Measurements from ENCODE around the gene WIPI1. TPM values are rescaled to one million over a fixed set of nuclear protein-coding genes. Genes with fewer than 3 reads are reported as not detected.
A peak's percentile ranks its signal among the peaks of the same experiment; 100 is the strongest.
"Not testable (repeated sequence)": the region's sequence is repeated elsewhere in the genome, so short reads cannot be mapped to it uniquely, and the experiment has no call there.

WIPI1 gene
- 19.4 and 35.3 TPM in 2 replicates for total RNA-seq (2014; rRNA removed; shearing (Covaris generic))

GRCh38 chr17:68457168-68457538 lies at the start of gene WIPI1:
TSS of gene WIPI1 (minus strand) at chr17:68457496. CDS start at chr17:68457421, 75 bp downstream.
- in situ Hi-C loops (cut with HindIII; ENCODE audit: low sequenced_read_pairs): no loop called here
- no peak for DNase-seq (ENCODE audit: low spot score)

GRCh38 chr17:68505951-68506350 lies 48.7 kb upstream of the WIPI1 start:
- in situ Hi-C loops (cut with HindIII; ENCODE audit: low sequenced_read_pairs): no loop called here
- no peak for DNase-seq (ENCODE audit: low spot score)

GRCh38 chr17:68501074-68501473 lies 43.8 kb upstream of the WIPI1 start:
- in situ Hi-C loops (cut with HindIII; ENCODE audit: low sequenced_read_pairs): no loop called here
- DNase-seq (ENCODE audit: low spot score): no peak

- DNase-seq (ENCODE audit: low spot score): no peak
- in situ Hi-C loops (cut with HindIII; ENCODE audit: low sequenced_read_pairs): no loop called here
Measured at GRCh38 chr17:68499587-68499986, 42.3 kb upstream of the WIPI1 start.

- no peak for DNase-seq (ENCODE audit: low spot score)
- in situ Hi-C loops (cut with HindIII; ENCODE audit: low sequenced_read_pairs): no loop called here
Measured at GRCh38 chr17:68498479-68499326, 41.4 kb upstream of the WIPI1 start.

- no peak for DNase-seq (ENCODE audit: low spot score)
- in situ Hi-C loops (cut with HindIII; ENCODE audit: low sequenced_read_pairs): no loop called here
Measured at GRCh38 chr17:68497885-68498319, 40.6 kb upstream of the WIPI1 start.

- in situ Hi-C loops (cut with HindIII; ENCODE audit: low sequenced_read_pairs): no loop called here
- DNase-seq (ENCODE audit: low spot score): no peak
Measured at GRCh38 chr17:68495081-68495480, 37.8 kb upstream of the WIPI1 start.

- DNase-seq (ENCODE audit: low spot score); in situ Hi-C loops (cut with HindIII; ENCODE audit: low sequenced_read_pairs): not testable (repeated sequence)
Measured at GRCh38 chr17:68492394-68493054, 35.2 kb upstream of the WIPI1 start.

- peak; percentile 58 for DNase-seq (ENCODE audit: low spot score)
- in situ Hi-C loops (cut with HindIII; ENCODE audit: low sequenced_read_pairs): no loop called here
Measured at GRCh38 chr17:68491381-68492231, 34.3 kb upstream of the WIPI1 start.

GRCh38 chr17:68489919-68490318 lies 32.6 kb upstream of the WIPI1 start:
- in situ Hi-C loops (cut with HindIII; ENCODE audit: low sequenced_read_pairs): no loop called here
- no peak for DNase-seq (ENCODE audit: low spot score)

GRCh38 chr17:68484458-68484857 lies 27.2 kb upstream of the WIPI1 start:
- no peak for DNase-seq (ENCODE audit: low spot score)
- in situ Hi-C loops (cut with HindIII; ENCODE audit: low sequenced_read_pairs): no loop called here

GRCh38 chr17:68482576-68483041 lies 25.3 kb upstream of the WIPI1 start:
- in situ Hi-C loops (cut with HindIII; ENCODE audit: low sequenced_read_pairs): no loop called here
- no peak for DNase-seq (ENCODE audit: low spot score)

GRCh38 chr17:68480885-68481284 lies 23.6 kb upstream of the WIPI1 start:
- in situ Hi-C loops (cut with HindIII; ENCODE audit: low sequenced_read_pairs): no loop called here
- no peak for DNase-seq (ENCODE audit: low spot score)

GRCh38 chr17:68470961-68471360 lies 13.7 kb upstream of the WIPI1 start:
- in situ Hi-C loops (cut with HindIII; ENCODE audit: low sequenced_read_pairs): no loop called here
- DNase-seq (ENCODE audit: low spot score): no peak

- no peak for DNase-seq (ENCODE audit: low spot score)
- in situ Hi-C loops (cut with HindIII; ENCODE audit: low sequenced_read_pairs): loop anchor here (10.0 kb wide), 1 partner anchor 204 kb away; no protein-coding TSS in a partner anchor
Measured at GRCh38 chr17:68468788-68469187, 11.5 kb upstream of the WIPI1 start.

- no peak for DNase-seq (ENCODE audit: low spot score)
- in situ Hi-C loops (cut with HindIII; ENCODE audit: low sequenced_read_pairs): loop anchor here (10.0 kb wide), 1 partner anchor 204 kb away; no protein-coding TSS in a partner anchor
Measured at GRCh38 chr17:68468334-68468733, 11.0 kb upstream of the WIPI1 start.

GRCh38 chr17:68463211-68464019 lies 6.1 kb upstream of the WIPI1 start:
- no peak for DNase-seq (ENCODE audit: low spot score)
- in situ Hi-C loops (cut with HindIII; ENCODE audit: low sequenced_read_pairs): loop anchor here (10.0 kb wide), 1 partner anchor 199 kb away; no protein-coding TSS in a partner anchor

GRCh38 chr17:68462381-68463210 lies 5.3 kb upstream of the WIPI1 start:
- DNase-seq (ENCODE audit: low spot score): peak; percentile 94
- in situ Hi-C loops (cut with HindIII; ENCODE audit: low sequenced_read_pairs): loop anchor here (10.0 kb wide), 1 partner anchor 198 kb away; no protein-coding TSS in a partner anchor
